Endothelial cell of umbilical vein (primary cell): ENCODE measurements around the gene CEMIP.

Source experiments
- MYC ChIP-seq: IDR thresholded peaks from one replicate; pipeline ENCODE4 v1.6.1; 2011; ENCODE audit warnings: mild to moderate bottlenecking, low read depth, low read length
- POLR2A ChIP-seq: IDR thresholded peaks from 2 replicates; pipeline ENCODE4 v1.6.1; 2012; ENCODE audit warnings: low read depth, mild to moderate bottlenecking, control low read depth, low read length
- POLR2AphosphoS5 ChIP-seq: IDR thresholded peaks from 2 replicates; pipeline ENCODE4 v1.6.1; 2012; ENCODE audit warnings: low read depth, mild to moderate bottlenecking, control low read depth, low read length, moderate library complexity; ENCODE audit not compliant: insufficient read depth
- TF ChIP-seq, protein P1 (sequence below), 2 donors: IDR thresholded peaks; 1 replicate in 1 of 2; 2 replicates in 1 of 2; pipeline ENCODE4 v1.5.1; 2011; ENCODE audit warnings: low read length in 2 of 2, mild to moderate bottlenecking in 2 of 2, moderate library complexity in 2 of 2, control low read depth in 1 of 2, inconsistent platforms in 1 of 2, low read depth in 1 of 2; ENCODE audit not compliant: insufficient read depth in 1 of 2; ENCODE audit errors: extremely low read depth in 1 of 2
- TF ChIP-seq, protein P2 (sequence below): IDR thresholded peaks from 2 replicates; pipeline ENCODE4 v1.6.1; 2011; ENCODE audit not compliant: insufficient read depth, insufficient read length

DNA sequence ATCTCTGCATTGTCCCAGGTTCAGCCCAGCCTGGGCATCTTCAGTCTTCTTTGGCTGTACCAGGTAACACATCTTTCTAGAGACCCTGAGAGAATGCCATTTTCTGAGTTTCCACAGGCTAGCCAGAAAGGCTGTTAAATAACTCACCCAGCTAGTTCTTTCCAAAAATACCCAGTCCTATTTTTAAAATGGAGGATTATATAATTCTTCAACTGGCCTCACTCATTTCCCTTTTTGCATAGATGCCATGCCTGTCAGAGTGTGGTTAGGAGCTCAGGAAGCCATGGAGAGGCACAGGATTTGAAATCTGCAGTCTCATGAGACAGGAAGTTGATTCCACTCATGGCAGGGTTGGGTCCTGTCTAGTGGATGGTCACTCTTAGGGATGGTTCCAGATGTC is 39.8 kb downstream of the CEMIP start:
- TF ChIP-seq MYC (no peak), POLR2A (no peak), POLR2AphosphoS5 (no peak)
- TF ChIP-seq, protein P1, sequence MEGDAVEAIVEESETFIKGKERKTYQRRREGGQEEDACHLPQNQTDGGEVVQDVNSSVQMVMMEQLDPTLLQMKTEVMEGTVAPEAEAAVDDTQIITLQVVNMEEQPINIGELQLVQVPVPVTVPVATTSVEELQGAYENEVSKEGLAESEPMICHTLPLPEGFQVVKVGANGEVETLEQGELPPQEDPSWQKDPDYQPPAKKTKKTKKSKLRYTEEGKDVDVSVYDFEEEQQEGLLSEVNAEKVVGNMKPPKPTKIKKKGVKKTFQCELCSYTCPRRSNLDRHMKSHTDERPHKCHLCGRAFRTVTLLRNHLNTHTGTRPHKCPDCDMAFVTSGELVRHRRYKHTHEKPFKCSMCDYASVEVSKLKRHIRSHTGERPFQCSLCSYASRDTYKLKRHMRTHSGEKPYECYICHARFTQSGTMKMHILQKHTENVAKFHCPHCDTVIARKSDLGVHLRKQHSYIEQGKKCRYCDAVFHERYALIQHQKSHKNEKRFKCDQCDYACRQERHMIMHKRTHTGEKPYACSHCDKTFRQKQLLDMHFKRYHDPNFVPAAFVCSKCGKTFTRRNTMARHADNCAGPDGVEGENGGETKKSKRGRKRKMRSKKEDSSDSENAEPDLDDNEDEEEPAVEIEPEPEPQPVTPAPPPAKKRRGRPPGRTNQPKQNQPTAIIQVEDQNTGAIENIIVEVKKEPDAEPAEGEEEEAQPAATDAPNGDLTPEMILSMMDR (IDR thresholded peaks at IDR 0.05; ENCODE audit: extremely low read depth in 1 of 2, insufficient read depth in 1 of 2, low read depth in 1 of 2, low read length in 2 of 2) = no peak
- TF ChIP-seq, protein P2, sequence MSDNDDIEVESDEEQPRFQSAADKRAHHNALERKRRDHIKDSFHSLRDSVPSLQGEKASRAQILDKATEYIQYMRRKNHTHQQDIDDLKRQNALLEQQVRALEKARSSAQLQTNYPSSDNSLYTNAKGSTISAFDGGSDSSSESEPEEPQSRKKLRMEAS = no peak
